ENCODE data around the gene CANT1. TPM values are rescaled to one million over a fixed set of nuclear protein-coding genes. Genes with fewer than 3 reads are reported as not detected.
"Not testable (repeated sequence)": the region's sequence is repeated elsewhere in the genome, so short reads cannot be mapped to it uniquely, and the experiment has no call there.

Gene CANT1
- total RNA-seq, 1 donor from 2014 or later, result 57.3 TPM

- Mint-ChIP-seq H3K9me3 (peaks cover 18% of the 10 kb centered on the region), H3K27ac (no peak overlapping the region), H3K4me3 (no peak overlapping the region), H3K36me3 (ENCODE audit: low read depth) (no peaks in the 10 kb centered on the region), H3K27me3 (ENCODE audit: insufficient read depth) (peaks cover 5% of the 10 kb centered on the region), H3K4me1 (ENCODE audit: low read depth) (no peaks in the 10 kb centered on the region)
- DNase-seq (ENCODE audit: low spot score), result no peak
- intact Hi-C loops (cut with micrococcal nuclease), result no loop called here
These were observed 57.5 kb downstream of the CANT1 start for GRCh38 chr17:78951967-78952551.

- peaks cover 5% of the 10 kb centered on the region for H3K27me3 Mint-ChIP-seq (ENCODE audit: insufficient read depth)
- no peaks in the 10 kb centered on the region for H3K36me3 Mint-ChIP-seq (ENCODE audit: low read depth)
- intact Hi-C loops (cut with micrococcal nuclease), result no loop called here
- H3K27ac Mint-ChIP-seq, result no peak overlapping the region
- no peak for DNase-seq (ENCODE audit: low spot score)
- H3K9me3 Mint-ChIP-seq, result peaks cover 18% of the 10 kb centered on the region
- H3K4me3 Mint-ChIP-seq, result no peak overlapping the region
- no peaks in the 10 kb centered on the region for H3K4me1 Mint-ChIP-seq (ENCODE audit: low read depth)
These were observed 58.7 kb downstream of the CANT1 start for GRCh38 chr17:78950870-78951269.

DNA sequence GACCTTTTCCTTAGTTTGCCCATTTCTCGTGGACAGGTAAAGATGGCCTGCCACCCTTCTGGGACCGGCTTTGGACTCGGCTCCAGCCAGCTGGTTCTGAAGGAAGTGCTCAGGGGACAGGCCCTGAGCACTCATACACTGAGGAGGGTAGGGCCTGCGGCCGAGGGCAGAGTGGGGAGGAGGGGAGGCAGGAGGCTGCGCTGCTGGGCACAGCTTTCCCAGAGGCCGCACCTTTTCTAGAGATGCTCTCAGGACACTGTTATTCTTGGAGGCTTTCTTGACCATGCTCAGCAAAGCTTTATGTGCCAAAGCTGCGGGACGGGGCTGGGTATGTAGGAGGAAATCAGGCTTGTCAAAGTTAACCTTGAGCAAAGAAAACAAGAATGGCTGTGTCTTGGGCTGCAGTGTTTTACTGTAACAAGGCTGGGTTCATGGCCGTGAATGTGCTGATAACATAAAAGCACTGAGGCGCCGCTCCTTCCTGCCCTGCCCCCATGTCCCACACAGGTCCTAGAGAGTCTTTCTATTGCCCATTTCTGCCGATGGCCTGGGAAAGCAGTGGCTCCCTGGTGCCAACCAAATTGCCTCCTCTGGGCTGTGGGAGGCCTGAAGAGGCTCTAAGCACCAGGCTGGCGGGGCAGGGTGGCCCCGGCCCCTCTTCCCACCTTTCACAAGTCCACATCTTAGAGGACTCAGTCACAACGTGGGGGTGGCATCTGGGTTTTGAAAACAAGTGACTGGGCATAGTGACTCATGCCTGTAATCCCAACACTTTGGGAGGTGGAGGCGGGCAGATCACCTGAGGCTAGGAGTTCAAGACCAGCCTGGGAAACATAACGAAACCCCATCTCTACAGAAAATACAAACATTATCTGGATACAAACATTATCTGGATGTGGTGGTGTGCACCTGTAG is 62.1 kb downstream of the CANT1 start:
- DNase-seq (ENCODE audit: low spot score), result no peak
- Mint-ChIP-seq H3K27ac (no peak overlapping the region), H3K36me3 (ENCODE audit: low read depth) (no peaks in the 10 kb centered on the region), H3K27me3 (ENCODE audit: insufficient read depth) (peaks cover 7% of the 10 kb centered on the region), H3K9me3 (peaks cover 18% of the 10 kb centered on the region), H3K4me1 (ENCODE audit: low read depth) (no peaks in the 10 kb centered on the region), H3K4me3 (no peak overlapping the region)
- intact Hi-C loops (cut with micrococcal nuclease), result no loop called here

DNA sequence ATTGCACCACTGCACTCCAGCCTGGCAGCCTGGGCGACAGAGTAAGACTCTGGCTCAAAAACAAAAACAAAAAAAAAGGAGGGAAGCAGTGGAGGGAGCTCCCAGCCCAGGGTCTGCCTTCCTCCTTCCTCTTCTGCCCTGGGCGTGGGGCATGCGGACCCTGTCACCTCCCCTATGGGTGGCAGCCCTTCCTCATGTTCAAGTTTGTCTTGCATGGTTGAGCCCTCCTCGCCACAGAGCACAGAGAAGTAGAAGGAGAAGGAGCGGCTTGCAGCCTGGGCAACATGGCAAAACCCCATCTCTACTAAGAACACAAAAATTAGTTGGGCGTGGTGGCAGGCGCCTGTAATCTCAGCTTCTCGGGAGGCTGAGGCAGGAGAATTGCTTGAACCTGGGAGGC is 62.9 kb downstream of the CANT1 start:
- H3K4me3 Mint-ChIP-seq, result no peak overlapping the region
- H3K4me1 Mint-ChIP-seq (ENCODE audit: low read depth), result no peaks in the 10 kb centered on the region

GRCh38 chr17:78946131-78946530 is 63.4 kb downstream of the CANT1 start:
- peaks cover 7% of the 10 kb centered on the region for H3K27me3 Mint-ChIP-seq (ENCODE audit: insufficient read depth)
- intact Hi-C loops (cut with micrococcal nuclease), result no loop called here
- peaks cover 14% of the 10 kb centered on the region for H3K9me3 Mint-ChIP-seq
- no peak overlapping the region for H3K27ac Mint-ChIP-seq
- no peaks in the 10 kb centered on the region for H3K4me1 Mint-ChIP-seq (ENCODE audit: low read depth)
- H3K4me3 Mint-ChIP-seq, result no peak overlapping the region
- H3K36me3 Mint-ChIP-seq (ENCODE audit: low read depth), result no peaks in the 10 kb centered on the region
- DNase-seq (ENCODE audit: low spot score), result no peak

More for the DNA sequence above, 62.9 kb downstream of the CANT1 start:
- no peak for DNase-seq (ENCODE audit: low spot score)
- Mint-ChIP-seq H3K36me3 (ENCODE audit: low read depth) (no peaks in the 10 kb centered on the region), H3K27me3 (ENCODE audit: insufficient read depth) (peaks cover 7% of the 10 kb centered on the region), H3K9me3 (peaks cover 18% of the 10 kb centered on the region), H3K27ac (no peak overlapping the region)
- intact Hi-C loops (cut with micrococcal nuclease), result no loop called here

DNA sequence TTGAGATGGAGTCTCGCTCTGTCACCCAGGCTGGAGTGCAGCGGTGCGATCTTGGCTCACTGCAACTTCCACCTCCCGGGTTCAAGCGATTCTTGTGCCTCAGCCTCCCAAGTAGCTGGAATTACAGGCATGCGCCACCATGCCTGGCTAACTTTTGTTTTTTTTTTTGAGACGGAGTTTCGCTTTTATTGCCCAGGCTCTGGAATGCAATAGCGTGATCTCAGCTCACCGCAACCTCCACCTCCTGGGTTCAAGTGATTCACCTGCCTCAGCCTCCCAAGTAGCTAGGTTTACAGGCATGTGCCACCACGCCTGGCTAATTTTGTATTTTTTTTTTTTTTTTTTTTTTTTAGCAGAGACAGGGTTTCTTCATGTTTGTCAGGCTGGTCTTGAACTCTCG is 64.1 kb downstream of the CANT1 start:
- H3K27ac Mint-ChIP-seq; DNase-seq (ENCODE audit: low spot score); H3K36me3 Mint-ChIP-seq (ENCODE audit: low read depth); H3K27me3 Mint-ChIP-seq (ENCODE audit: insufficient read depth); H3K4me3 Mint-ChIP-seq; intact Hi-C loops (cut with micrococcal nuclease); H3K9me3 Mint-ChIP-seq; H3K4me1 Mint-ChIP-seq (ENCODE audit: low read depth): not testable (repeated sequence)

DNA sequence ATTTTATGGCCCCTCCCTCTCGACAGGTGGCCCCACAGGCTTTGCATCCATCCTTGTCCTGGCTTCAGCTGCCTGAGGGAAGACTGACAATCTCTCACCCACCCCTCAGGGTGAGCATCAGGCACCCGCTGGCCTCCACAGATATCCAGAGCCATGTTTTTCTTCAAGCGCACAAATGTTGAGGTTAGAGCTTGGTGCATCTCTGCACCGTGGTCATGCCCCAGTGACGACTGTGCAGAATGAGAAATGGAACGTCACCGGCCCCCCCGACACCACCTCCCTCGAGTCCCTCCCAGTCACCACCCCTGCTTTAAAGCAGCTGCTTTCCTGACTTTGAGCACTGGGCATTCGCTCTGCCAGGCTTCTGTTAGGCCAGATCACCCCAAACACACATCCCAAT is 64.6 kb downstream of the CANT1 start:
- Mint-ChIP-seq H3K9me3 (peaks cover 2% of the 10 kb centered on the region), H3K27me3 (ENCODE audit: insufficient read depth) (peaks cover 7% of the 10 kb centered on the region), H3K4me1 (ENCODE audit: low read depth) (no peaks in the 10 kb centered on the region), H3K36me3 (ENCODE audit: low read depth) (no peaks in the 10 kb centered on the region), H3K27ac (no peak overlapping the region), H3K4me3 (no peak overlapping the region)
- intact Hi-C loops (cut with micrococcal nuclease), result no loop called here
- no peak for DNase-seq (ENCODE audit: low spot score)

- H3K36me3 Mint-ChIP-seq (ENCODE audit: low read depth), result no peaks in the 10 kb centered on the region
- intact Hi-C loops (cut with micrococcal nuclease), result no loop called here
- H3K27me3 Mint-ChIP-seq (ENCODE audit: insufficient read depth), result peaks cover 4% of the 10 kb centered on the region
- no peak overlapping the region for H3K4me3 Mint-ChIP-seq
- H3K4me1 Mint-ChIP-seq (ENCODE audit: low read depth), result no peaks in the 10 kb centered on the region
- DNase-seq (ENCODE audit: low spot score), result no peak
- no peaks in the 10 kb centered on the region for H3K9me3 Mint-ChIP-seq
- no peak overlapping the region for H3K27ac Mint-ChIP-seq
These were observed 65.5 kb downstream of the CANT1 start for GRCh38 chr17:78944026-78944425.

Other genes starting within 250 kb of the CANT1 start
- gene CYTH1, start 227.5 kb downstream of the CANT1 start, total RNA-seq, result 147 TPM in 2 replicates
- gene USP36, start 168.9 kb downstream of the CANT1 start, total RNA-seq, result 126 and 138 TPM in 2 replicates
- not detected in 2 replicates for gene CEP295NL, start 106.6 kb downstream of the CANT1 start, total RNA-seq
- gene TIMP2, start 84.4 kb downstream of the CANT1 start, total RNA-seq, result 1.0 and 1.1 TPM in 2 replicates
- 75.3 and 78.5 TPM in 2 replicates for gene LGALS3BP, start 29.8 kb downstream of the CANT1 start, total RNA-seq
- gene C1QTNF1, start 14.4 kb upstream of the CANT1 start, total RNA-seq, result not detected in 2 replicates
- gene ENGASE, start 65.1 kb upstream of the CANT1 start, total RNA-seq, result 46.1 and 46.6 TPM in 2 replicates